Spleen (tissue), 7 donors: ENCODE data around the gene FHL1.

Source experiments
- CTCF ChIP-seq, 11 experiments: fragments of 200-600 bp in 7 of 11; fragments of 450-650 bp in 4 of 11; sonication (generic) in 4 of 11; IDR thresholded peaks in 8 of 11; conservative IDR thresholded peaks in 3 of 11; 1 replicate in 7 of 11; 2 replicates in 4 of 11; pipeline versions ENCODE4 v1.4.0 to v1.8.0; 2016 to 2021; ENCODE audit warnings: antibody characterized with exemption in 11 of 11, inconsistent platforms in 4 of 11, mild to moderate bottlenecking in 1 of 11
- POLR2A ChIP-seq, 3 donors: fragments of 450-650 bp; IDR thresholded peaks; one replicate each; pipeline ENCODE4 v1.5.1; 2017; ENCODE audit warnings: antibody characterized with exemption in 3 of 3, mild to moderate bottlenecking in 1 of 3
- POLR2AphosphoS5 ChIP-seq, 3 donors: sonication (generic); formaldehyde crosslinking; IDR thresholded peaks; one replicate each; pipeline ENCODE4 v1.5.1; 2017; ENCODE audit warnings: antibody characterized with exemption in 3 of 3
- donor health status: DM: no; HTN: no; CAD: no; lungs with moderate emphysema.
- donor health status: DM: no; HTN: no; CAD: no.
- donor health status: DM: no; HTN: no; CAD: no.

DNA sequence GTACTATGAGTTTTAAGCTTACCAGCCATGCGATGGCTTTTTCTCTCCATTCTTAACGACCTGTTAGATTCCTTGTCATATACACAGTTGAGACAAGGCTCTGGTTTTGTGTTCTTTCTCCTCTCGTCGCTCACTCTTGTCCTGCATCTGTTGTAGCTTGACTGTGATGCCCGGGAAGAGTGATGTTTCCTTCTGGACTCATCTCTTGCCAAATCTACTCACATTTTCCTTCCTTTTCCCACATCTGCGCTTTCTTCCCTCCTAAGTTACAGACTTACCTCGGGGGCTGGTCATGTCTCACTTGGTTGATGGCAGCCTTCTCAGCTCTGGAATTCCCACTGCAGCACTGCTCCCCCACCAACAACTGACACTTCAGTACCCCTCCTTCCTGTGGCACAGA, 108.7 kb downstream of the FHL1 start:
- no peak for TF ChIP-seq CTCF (IDR thresholded peaks at IDR 0.05 in 8 of 11, conservative IDR thresholded peaks at IDR 0.05 in 3 of 11)
- no peak for TF ChIP-seq POLR2A (IDR thresholded peaks at IDR 0.05)
- no peak for TF ChIP-seq POLR2AphosphoS5 (IDR thresholded peaks at IDR 0.05)
